MCF 10A (cell line): ENCODE results near the gene ARHGEF16. TPM values are rescaled to one million over a fixed set of nuclear protein-coding genes. Genes with fewer than 3 reads are reported as not detected.

Experiments
- BruUV-seq: library from RNA; stranded (reverse); fragments of 400-500 nt; replicated peaks from 2 replicates; lab custom pipeline; 2021; lab: Mats Ljungman, UMichigan
- CTCF ChIA-PET: fragments of 300-600 bp; sonication (Branson Sonifier 250); formaldehyde crosslinking; extraction: SDS; loops from one replicate; lab custom pipeline; 2021; ENCODE audit warnings: antibody characterized with exemption, inconsistent platforms; lab: Yijun Ruan, JAX
- POLR2A ChIA-PET: fragments of 300-600, 350-650 bp; sonication (Branson Sonifier 250); formaldehyde crosslinking; extraction: SDS; loops from one replicate; lab custom pipeline; 2020; ENCODE audit warnings: antibody characterized with exemption, inconsistent platforms; lab: Yijun Ruan, JAX
- DNase-seq: peaks from one replicate; pipeline ENCODE4 v3.0.0-alpha.2; 2018; ENCODE audit not compliant: unreplicated experiment
- H3K27ac Mint-ChIP-seq: one replicate; pipeline ENCODE4 v1.8.0; 2022; ENCODE audit warnings: mild to moderate bottlenecking, low read depth, mixed read lengths; ENCODE audit not compliant: unreplicated experiment
- H3K27me3 Mint-ChIP-seq: one replicate; pipeline ENCODE4 v1.8.0; 2022; ENCODE audit warnings: mixed read lengths; ENCODE audit not compliant: insufficient read depth, unreplicated experiment
- H3K36me3 Mint-ChIP-seq: one replicate; pipeline ENCODE4 v1.8.0; 2022; ENCODE audit warnings: mild to moderate bottlenecking, moderate library complexity, mixed read lengths; ENCODE audit not compliant: insufficient read depth, unreplicated experiment
- H3K4me1 Mint-ChIP-seq: one replicate; pipeline ENCODE4 v1.8.0; 2022; ENCODE audit warnings: mixed read lengths; ENCODE audit not compliant: insufficient read depth, unreplicated experiment
- H3K4me3 Mint-ChIP-seq: one replicate; pipeline ENCODE4 v1.8.0; 2022; ENCODE audit warnings: mild to moderate bottlenecking, moderate library complexity, mixed read lengths; ENCODE audit not compliant: unreplicated experiment
- H3K9me3 Mint-ChIP-seq: one replicate; pipeline ENCODE4 v1.8.0; 2022; ENCODE audit warnings: mixed read lengths; ENCODE audit not compliant: unreplicated experiment
- intact Hi-C: fragments of 100-400 bp; cut with micrococcal nuclease; formaldehyde crosslinking; loops from 2 replicates; pipeline ENCODE4 v1.14.1; 2022
- total RNA-seq: library from RNA; stranded (reverse); gene quantifications from 2 replicates; pipeline ENCODE4 v1.2.3, GENCODE V29; 2022
- TF ChIP-seq, protein P1 (sequence below): fragments of 200-600 bp; IDR thresholded peaks from one replicate; pipeline ENCODE4 v1.8.0; 2022; ENCODE audit warnings: antibody characterized with exemption, mild to moderate bottlenecking; ENCODE audit not compliant: unreplicated experiment

Gene ARHGEF16
- total RNA-seq, 1 experiment from 2014 or later, result 8.6 TPM

DNA sequence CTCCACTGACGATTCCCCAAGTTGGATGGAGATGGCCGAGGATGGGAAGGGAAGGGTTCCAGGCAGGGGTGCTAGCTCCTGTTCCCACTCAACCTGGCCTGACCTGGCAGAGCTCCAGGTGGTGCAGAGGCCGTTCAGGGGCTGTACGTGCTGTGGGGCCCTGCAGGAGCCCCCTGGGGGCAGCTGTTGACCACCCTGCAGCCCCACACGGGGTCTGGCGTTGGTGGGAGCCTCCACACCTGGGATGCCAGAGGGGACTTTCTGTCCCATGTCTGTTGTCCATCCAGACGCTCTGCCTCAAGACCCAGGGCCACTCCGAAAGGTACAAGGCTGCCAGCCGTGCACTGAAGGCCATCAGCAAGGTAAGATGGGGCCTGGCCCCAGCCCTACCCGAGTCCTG, 20.0 kb downstream of the ARHGEF16 start:
- H3K4me1 Mint-ChIP-seq, result peaks cover 22% of the 10 kb centered on the region
- no peaks in the 10 kb centered on the region for H3K9me3 Mint-ChIP-seq
- H3K4me3 Mint-ChIP-seq, result no peak overlapping the region
- no TSS peak for BruUV-seq
- intact Hi-C loops, result no loop called here
- H3K27ac Mint-ChIP-seq, result no peak overlapping the region
- no peaks in the 10 kb centered on the region for H3K27me3 Mint-ChIP-seq
- no peak for DNase-seq
- ChIA-PET POLR2A (interaction anchor here (1.0 kb wide), 1 partner anchor 888 kb away, joined by 6 read pairs; no protein-coding TSS in a partner anchor), CTCF (interaction anchor here (1.0 to 4.0 kb wide), 5 partner anchors 8 to 146 kb away, joined by 3 to 53 read pairs (median 4); no protein-coding TSS in a partner anchor)
- H3K36me3 Mint-ChIP-seq, result peaks cover 6% of the 10 kb centered on the region
- TF ChIP-seq, protein P1, sequence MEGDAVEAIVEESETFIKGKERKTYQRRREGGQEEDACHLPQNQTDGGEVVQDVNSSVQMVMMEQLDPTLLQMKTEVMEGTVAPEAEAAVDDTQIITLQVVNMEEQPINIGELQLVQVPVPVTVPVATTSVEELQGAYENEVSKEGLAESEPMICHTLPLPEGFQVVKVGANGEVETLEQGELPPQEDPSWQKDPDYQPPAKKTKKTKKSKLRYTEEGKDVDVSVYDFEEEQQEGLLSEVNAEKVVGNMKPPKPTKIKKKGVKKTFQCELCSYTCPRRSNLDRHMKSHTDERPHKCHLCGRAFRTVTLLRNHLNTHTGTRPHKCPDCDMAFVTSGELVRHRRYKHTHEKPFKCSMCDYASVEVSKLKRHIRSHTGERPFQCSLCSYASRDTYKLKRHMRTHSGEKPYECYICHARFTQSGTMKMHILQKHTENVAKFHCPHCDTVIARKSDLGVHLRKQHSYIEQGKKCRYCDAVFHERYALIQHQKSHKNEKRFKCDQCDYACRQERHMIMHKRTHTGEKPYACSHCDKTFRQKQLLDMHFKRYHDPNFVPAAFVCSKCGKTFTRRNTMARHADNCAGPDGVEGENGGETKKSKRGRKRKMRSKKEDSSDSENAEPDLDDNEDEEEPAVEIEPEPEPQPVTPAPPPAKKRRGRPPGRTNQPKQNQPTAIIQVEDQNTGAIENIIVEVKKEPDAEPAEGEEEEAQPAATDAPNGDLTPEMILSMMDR, result no peak

GRCh38 chr1:3475839-3476573, 21.5 kb downstream of the ARHGEF16 start:
- Mint-ChIP-seq H3K4me1 (peaks cover 12% of the 10 kb centered on the region), H3K27me3 (no peaks in the 10 kb centered on the region), H3K9me3 (no peaks in the 10 kb centered on the region), H3K27ac (no peak overlapping the region), H3K4me3 (no peak overlapping the region), H3K36me3 (peaks cover 6% of the 10 kb centered on the region)
- DNase-seq, result no peak
- no TSS peak for BruUV-seq
- TF ChIP-seq, protein P1, result no peak
- CTCF ChIA-PET, result no interaction called here
- POLR2A ChIA-PET, result no interaction called here
- intact Hi-C loops, result no loop called here

DNA sequence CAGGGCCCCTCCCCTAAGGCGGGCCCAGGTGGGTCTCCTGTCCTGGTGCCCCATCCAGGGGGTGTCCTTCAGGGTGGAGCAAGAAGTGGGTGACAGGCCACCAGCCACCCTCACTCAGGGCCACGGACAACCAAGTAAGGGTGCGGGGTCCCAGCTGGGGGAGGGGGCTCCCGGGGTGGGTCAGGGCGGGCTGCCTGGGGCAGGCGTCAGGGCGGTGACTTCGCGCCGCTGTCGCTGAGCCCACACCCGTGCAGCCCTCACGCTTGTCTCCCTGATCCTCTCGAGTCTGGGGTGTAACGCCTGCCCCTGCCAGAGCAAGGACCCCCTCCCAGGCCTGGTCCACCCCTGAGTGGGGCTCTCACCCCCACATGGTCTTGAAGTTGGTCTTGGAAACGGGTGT, 22.2 kb downstream of the ARHGEF16 start:
- intact Hi-C loops, result no loop called here
- TF ChIP-seq, protein P1, result no peak
- peaks cover 6% of the 10 kb centered on the region for H3K36me3 Mint-ChIP-seq
- no peak overlapping the region for H3K27ac Mint-ChIP-seq
- no peak for DNase-seq
- no peak overlapping the region for H3K4me3 Mint-ChIP-seq
- H3K9me3 Mint-ChIP-seq, result no peaks in the 10 kb centered on the region
- ChIA-PET CTCF (no interaction called here), POLR2A (no interaction called here)
- peaks cover 12% of the 10 kb centered on the region for H3K4me1 Mint-ChIP-seq
- BruUV-seq, result no TSS peak
- H3K27me3 Mint-ChIP-seq, result no peaks in the 10 kb centered on the region

DNA sequence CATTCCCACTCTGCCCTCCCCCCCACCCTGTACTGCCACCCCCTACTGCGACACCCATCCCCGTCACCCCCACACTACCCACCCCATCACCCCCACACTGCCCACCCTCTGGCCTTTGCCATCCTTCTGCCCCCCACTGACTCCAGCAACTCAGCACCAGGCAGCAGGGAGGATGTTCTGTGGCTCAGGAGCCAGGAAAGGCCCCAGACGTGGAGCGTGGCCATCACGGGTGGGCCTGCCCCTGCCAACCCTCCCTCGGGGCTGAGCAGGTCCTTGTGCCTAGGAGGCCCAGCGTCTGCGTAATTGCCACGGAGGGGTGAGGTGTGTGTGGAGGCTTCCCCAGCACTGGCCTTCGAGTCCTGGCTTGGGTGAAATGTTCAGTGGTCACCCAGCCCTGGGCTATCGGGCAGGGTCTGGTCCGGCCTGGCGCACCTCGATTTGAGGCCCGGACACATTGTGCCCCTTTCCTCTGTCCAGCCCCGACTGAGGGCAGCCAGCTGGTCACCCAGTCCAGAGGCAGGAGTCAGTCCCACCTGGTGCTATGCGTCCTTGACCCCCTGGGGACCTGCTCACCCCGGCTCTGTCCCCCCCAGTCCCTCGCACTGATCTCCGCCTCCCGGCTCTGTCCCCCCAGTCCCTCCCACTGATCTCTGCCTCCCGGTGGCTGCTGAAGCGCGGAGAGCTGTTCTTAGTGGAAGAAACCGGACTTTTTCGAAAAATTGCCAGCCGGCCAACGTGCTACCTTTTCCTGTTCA, 23.0 kb downstream of the ARHGEF16 start:
- H3K27ac Mint-ChIP-seq, result no peak overlapping the region
- no peak overlapping the region for H3K4me3 Mint-ChIP-seq
- BruUV-seq, result no TSS peak
- no peaks in the 10 kb centered on the region for H3K27me3 Mint-ChIP-seq
- DNase-seq, result no peak
- TF ChIP-seq, protein P1, result no peak
- ChIA-PET CTCF (interaction anchor here (0.6 to 0.9 kb wide), 2 partner anchors 24 to 146 kb away, joined by 3 to 4 read pairs; no protein-coding TSS in a partner anchor), POLR2A (no interaction called here)
- peaks cover 6% of the 10 kb centered on the region for H3K36me3 Mint-ChIP-seq
- intact Hi-C loops, result no loop called here
- H3K9me3 Mint-ChIP-seq, result no peaks in the 10 kb centered on the region
- peaks cover 12% of the 10 kb centered on the region for H3K4me1 Mint-ChIP-seq
